ENCODE results near the gene PRR19. TPM values are rescaled to one million over a fixed set of nuclear protein-coding genes. Genes with fewer than 3 reads are reported as not detected.

The PRR19 gene
- total RNA-seq, 1 experiment from 2014 or later = 3.2 TPM

DNA sequence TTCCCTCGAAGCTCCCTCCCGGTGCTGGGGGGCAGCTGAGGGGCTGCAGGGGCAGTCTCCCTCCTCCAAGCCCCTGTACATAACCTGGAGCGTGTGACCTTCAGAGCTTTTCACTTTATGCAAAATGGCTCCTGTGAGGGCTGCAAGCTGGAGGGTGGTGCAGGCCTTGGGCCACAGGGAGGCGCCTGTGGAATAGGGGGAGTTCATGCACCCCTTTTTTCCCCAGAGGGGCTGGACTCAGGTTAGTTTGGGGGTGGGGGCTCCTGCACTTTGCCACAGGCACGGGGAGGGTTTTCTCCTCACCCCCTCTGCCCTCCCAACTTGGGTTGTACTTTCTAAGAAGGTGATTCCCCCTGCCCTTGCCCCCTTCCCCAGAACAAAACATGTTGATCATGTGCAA is 6.6 kb upstream of the PRR19 start:
- Histone ChIP-seq H4K91ac (ENCODE audit: insufficient read length, low read depth, low read length) (no peak overlapping the region), H2AK5ac (ENCODE audit: insufficient read length, low read length) (no peak overlapping the region), H4K5ac (ENCODE audit: insufficient read length, low read depth, low read length) (no peak overlapping the region), H4K8ac (replicated peaks; ENCODE audit: insufficient read length, low read depth, low read length) (no peak overlapping the region), H3K18ac (ENCODE audit: insufficient read length, low read depth, low read length) (no peak overlapping the region), H3K79me2 (ENCODE audit: insufficient read depth, low read length) (no peaks in the 10 kb centered on the region), H3K23me2 (ENCODE audit: insufficient read length, low read depth, low read length, poor library complexity, severe bottlenecking) (peaks cover 3% of the 10 kb centered on the region), H3K4me2 (ENCODE audit: insufficient read depth, insufficient read length, low read length) (no peak overlapping the region), H3K9me3 (ENCODE audit: control insufficient read depth, low read depth, low read length) (no peaks in the 10 kb centered on the region), H2BK12ac (ENCODE audit: insufficient read length, low read depth, low read length) (no peak overlapping the region), H3K27me3 (ENCODE audit: insufficient read depth, low read length) (no peaks in the 10 kb centered on the region), H3K4me1 (ENCODE audit: insufficient read depth, low read length) (no peaks in the 10 kb centered on the region), H3K56ac (ENCODE audit: insufficient read length, low read depth, low read length) (no peak overlapping the region), H2BK120ac (ENCODE audit: low read depth, low read length, poor library complexity, severe bottlenecking) (no peak overlapping the region), H3K14ac (ENCODE audit: insufficient read depth, low read length) (no peak overlapping the region), H3T11ph (ENCODE audit: low read length) (no peak overlapping the region), H3K23ac (ENCODE audit: insufficient read length, low read depth, low read length) (no peak overlapping the region), H2BK5ac (ENCODE audit: insufficient read length, low read length) (no peak overlapping the region), H4K20me1 (ENCODE audit: control insufficient read depth, insufficient read depth, insufficient read length) (no peaks in the 10 kb centered on the region), H2BK15ac (ENCODE audit: low read depth, low read length) (no peak overlapping the region), H3K9ac (ENCODE audit: extremely low read depth, insufficient read length, low read length) (no peak overlapping the region), H3K79me1 (ENCODE audit: insufficient read depth, low read depth, low read length, poor library complexity, severe bottlenecking) (no peaks in the 10 kb centered on the region), H3K4ac (ENCODE audit: low read depth, low read length) (no peak overlapping the region), H2AFZ (ENCODE audit: low read length) (no peak overlapping the region), H3K27ac (ENCODE audit: insufficient read length, low read depth, low read length) (no peak overlapping the region), H2BK20ac (ENCODE audit: low read depth, low read length, poor library complexity, severe bottlenecking) (no peak overlapping the region)
- H3K4me1 Mint-ChIP-seq = peaks cover 3 to 34% of the 10 kb centered on the region in 2 experiments
- no peaks in the 10 kb centered on the region for H3K9me3 Mint-ChIP-seq
- peak overlapping the region; percentile 33 to 93 (median 64); a peak in 4 of 7 replicates for H3K27ac Mint-ChIP-seq
- DNase-seq = no peak
- TF ChIP-seq, protein P1, sequence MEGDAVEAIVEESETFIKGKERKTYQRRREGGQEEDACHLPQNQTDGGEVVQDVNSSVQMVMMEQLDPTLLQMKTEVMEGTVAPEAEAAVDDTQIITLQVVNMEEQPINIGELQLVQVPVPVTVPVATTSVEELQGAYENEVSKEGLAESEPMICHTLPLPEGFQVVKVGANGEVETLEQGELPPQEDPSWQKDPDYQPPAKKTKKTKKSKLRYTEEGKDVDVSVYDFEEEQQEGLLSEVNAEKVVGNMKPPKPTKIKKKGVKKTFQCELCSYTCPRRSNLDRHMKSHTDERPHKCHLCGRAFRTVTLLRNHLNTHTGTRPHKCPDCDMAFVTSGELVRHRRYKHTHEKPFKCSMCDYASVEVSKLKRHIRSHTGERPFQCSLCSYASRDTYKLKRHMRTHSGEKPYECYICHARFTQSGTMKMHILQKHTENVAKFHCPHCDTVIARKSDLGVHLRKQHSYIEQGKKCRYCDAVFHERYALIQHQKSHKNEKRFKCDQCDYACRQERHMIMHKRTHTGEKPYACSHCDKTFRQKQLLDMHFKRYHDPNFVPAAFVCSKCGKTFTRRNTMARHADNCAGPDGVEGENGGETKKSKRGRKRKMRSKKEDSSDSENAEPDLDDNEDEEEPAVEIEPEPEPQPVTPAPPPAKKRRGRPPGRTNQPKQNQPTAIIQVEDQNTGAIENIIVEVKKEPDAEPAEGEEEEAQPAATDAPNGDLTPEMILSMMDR (conservative IDR thresholded peaks at IDR 0.05) = peak; percentile 11; the same call in 1 of the 3 replicates
- H3K36me3 Mint-ChIP-seq (ENCODE audit: insufficient read depth in 1 of 3, low read depth in 3 of 3) = peaks cover 19 to 59% (median 44%) of the 10 kb centered on the region in 3 experiments; a peak in 6 of 7 replicates
- WGBS (ENCODE audit: extremely low coverage, insufficient read length, low lambda C conversion rate) = no CpG with 5 or more reads among the region's 5 CpGs
- no peak overlapping the region for H3K4me3 Mint-ChIP-seq
- H3K27me3 Mint-ChIP-seq (ENCODE audit: low read depth) = no peaks in the 10 kb centered on the region
